ENCODE measurements around the gene AKT3.

Gene AKT3

DNA sequence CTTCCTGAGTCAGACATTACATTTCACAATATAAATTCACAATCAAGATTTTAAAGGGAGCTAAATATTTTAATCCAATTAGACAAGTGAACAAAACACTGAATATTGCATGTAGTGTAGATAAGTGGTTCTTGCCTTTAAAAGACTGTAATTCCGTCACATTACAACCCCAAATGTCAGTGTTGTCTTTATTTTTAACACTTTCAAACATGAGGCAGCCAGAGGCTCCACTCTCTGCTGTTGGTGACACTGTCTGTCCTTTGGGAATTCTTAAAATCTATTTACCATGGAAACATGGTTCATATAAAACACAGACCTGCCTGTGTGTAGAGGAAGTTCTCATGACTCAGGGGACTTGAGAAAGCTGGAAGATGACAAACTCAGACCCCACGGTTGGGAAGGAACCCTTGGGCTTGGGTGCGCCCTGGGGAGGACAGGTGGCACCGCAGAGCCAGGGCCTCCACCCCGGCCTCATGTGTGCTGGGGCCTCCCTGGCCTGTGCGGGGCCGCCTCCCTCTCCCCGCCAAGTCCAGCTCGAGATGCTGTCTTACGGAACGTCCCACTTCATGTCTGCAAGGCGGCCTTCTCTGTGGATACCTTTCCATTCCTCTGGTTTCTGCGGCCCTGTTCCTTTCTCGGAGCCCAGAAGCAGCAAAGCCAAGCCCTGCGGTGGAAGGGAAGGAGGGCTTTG lies 355.2 kb downstream of the AKT3 start:
- Histone ChIP-seq H3K36me3 (ENCODE audit: control insufficient read depth, insufficient read depth, low read length) (no peaks in the 10 kb centered on the region), H3K4me1 (ENCODE audit: control insufficient read depth, insufficient read depth, low read length) (no peaks in the 10 kb centered on the region), H3K4me3 (ENCODE audit: low read length) (no peak overlapping the region), H3K27me3 (ENCODE audit: control insufficient read depth, insufficient read depth, low read length) (no peaks in the 10 kb centered on the region), H3K9ac (ENCODE audit: low read length) (no peak overlapping the region), H3K9me3 (ENCODE audit: control insufficient read depth, low read length) (no peaks in the 10 kb centered on the region)

DNA sequence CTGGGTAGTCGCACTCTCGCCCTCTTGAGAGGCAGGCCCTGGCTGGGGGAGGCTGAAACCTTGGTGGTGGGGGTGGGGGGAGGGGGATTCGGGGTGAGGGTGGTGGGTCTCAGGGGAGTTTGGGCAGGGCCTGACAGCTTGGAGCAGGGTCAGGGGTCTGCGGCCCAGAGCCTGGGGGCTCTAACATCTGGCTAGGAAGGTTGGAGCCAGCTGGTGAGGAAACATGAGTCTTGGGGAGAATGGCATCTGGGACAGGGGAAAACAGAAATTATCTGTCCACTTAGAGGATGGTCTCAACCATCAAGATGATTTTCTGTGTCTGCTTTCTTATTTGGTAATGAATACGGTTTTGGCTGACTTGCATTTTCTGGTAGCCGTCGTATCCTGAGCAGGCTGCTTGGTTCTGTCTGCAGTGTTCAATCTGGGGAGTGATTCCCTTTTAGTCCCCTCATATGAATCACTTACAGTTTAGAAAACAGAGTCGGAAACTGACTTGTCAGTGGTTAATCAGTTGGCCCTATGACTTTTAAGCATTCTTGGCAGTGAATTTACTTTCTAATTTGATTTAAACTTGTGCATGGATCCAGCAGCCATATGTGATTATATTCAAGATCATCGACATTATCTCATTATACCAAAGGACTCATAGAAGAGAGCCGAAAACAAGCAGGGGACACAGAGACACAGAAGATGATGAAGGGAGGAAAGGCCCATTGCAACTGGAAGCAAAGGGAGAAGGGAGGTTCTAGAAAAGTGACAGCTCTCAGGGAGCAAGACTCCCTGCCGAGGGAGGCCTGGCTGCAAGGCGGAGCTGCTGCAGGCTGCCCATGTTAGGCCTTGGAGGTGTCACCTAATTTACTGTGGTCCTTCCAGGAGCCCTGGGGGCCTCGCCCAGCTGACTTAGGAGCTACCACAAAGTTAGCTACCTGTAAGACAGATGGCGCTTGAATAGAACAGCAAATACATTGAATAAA lies 356.6 kb downstream of the AKT3 start:
- H3K4me1 ChIP-seq (ENCODE audit: control insufficient read depth, insufficient read depth, low read length): no peaks in the 10 kb centered on the region
- H3K9me3 ChIP-seq (ENCODE audit: control insufficient read depth, low read length): no peaks in the 10 kb centered on the region
- no peaks in the 10 kb centered on the region for H3K36me3 ChIP-seq (ENCODE audit: control insufficient read depth, insufficient read depth, low read length)
- no peaks in the 10 kb centered on the region for H3K27me3 ChIP-seq (ENCODE audit: control insufficient read depth, insufficient read depth, low read length)
- no peak overlapping the region for H3K4me3 ChIP-seq (ENCODE audit: low read length)
- H3K9ac ChIP-seq (ENCODE audit: low read length): no peak overlapping the region

DNA sequence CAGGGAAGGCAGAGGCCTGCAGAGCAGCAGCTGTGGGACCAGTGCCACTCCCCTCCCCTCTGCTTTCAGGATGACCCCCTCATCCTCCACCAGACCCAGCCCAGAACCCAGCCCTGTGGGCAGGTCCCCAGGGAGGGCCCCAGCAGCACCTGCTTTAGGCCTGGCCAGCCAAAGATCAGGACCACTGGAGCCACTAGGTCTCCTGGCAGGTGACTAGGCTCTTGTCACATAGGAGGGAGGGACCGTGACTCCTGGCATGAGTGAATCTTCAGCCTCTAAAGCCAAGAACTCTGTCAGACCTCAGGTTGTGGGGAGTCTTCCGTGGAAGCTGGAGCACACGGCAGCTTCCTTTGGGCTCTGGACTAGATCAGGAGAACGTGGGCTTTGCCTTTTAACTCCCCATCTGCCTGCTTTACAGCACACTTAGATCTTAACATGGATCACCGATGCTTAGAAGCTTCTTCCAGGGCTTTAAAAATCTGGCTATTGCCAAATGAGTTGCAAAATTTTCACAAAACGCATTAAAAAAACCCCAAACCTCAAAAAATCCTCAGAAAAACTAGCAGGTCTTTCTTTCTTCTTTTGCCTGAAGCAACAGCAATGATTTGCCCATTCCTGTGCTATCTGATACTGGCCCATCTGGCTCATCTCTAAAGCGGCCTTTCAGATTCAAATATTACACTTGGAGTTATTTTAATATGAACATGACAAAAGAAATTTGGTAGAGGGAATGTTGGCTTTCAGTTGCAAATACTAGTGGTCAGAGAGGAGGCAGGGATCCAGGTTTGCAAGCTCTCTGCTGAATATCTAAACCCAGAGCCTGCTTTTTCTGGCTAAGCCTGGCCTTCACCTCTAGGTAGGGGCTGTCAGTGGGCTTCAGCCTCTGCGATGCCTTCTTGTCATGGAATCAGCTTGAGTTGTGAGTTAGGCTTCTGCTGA lies 359.0 kb downstream of the AKT3 start:
- Histone ChIP-seq H3K27me3 (ENCODE audit: control insufficient read depth, insufficient read depth, low read length) (no peaks in the 10 kb centered on the region), H3K9ac (ENCODE audit: low read length) (no peak overlapping the region)

DNA sequence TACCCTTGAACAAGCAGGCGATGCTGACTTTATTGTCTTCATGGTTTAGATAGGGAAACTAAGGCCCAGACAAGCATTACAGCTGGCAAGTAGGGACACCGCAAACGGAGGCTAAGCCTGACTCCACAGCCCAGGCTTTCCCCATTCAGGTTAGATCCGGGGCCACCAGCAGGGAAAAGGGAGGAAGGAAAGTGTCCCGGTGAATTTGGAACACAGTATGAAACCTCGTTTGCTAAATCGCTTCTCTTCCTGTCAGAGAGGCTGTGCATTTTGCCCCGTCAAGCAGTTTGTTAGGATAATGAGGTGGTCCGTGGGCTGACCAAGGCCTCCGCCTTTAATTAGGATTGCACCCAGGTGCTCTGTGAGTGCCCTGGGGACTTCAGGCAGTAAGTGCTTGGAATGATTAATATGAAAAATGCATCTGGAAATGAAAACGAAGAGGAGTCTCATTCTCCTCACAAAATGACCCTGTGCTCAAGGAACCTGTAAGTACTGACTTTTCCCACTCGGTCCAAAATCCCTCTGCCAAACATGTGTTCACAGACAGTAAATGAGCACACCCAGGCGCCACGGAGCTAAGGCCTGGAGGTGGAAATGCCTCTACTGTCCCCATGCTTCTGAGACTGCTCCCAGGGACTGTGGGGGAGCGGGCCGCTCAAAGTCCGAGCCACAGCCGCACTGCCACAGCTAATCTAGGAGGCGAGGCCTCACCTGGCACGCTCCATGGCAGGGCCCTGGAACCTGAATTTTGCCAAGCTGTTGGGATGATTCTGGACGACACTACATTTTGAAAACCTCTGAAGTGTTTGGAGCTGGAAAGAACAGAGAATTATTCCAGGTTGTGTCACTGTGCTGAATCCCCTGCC lies 360.1 kb downstream of the AKT3 start:
- no peaks in the 10 kb centered on the region for H3K9me3 ChIP-seq (ENCODE audit: control insufficient read depth, low read length)
- no peak overlapping the region for H3K4me3 ChIP-seq (ENCODE audit: low read length)
- H3K9ac ChIP-seq (ENCODE audit: low read length): no peak overlapping the region
- no peaks in the 10 kb centered on the region for H3K36me3 ChIP-seq (ENCODE audit: control insufficient read depth, insufficient read depth, low read length)
- H3K4me1 ChIP-seq (ENCODE audit: control insufficient read depth, insufficient read depth, low read length): no peaks in the 10 kb centered on the region
- H3K27me3 ChIP-seq (ENCODE audit: control insufficient read depth, insufficient read depth, low read length): no peaks in the 10 kb centered on the region

More for the DNA sequence above, 359.0 kb downstream of the AKT3 start:
- Histone ChIP-seq H3K4me3 (ENCODE audit: low read length) (no peak overlapping the region), H3K9me3 (ENCODE audit: control insufficient read depth, low read length) (no peaks in the 10 kb centered on the region), H3K4me1 (ENCODE audit: control insufficient read depth, insufficient read depth, low read length) (no peaks in the 10 kb centered on the region), H3K36me3 (ENCODE audit: control insufficient read depth, insufficient read depth, low read length) (no peaks in the 10 kb centered on the region)

DNA sequence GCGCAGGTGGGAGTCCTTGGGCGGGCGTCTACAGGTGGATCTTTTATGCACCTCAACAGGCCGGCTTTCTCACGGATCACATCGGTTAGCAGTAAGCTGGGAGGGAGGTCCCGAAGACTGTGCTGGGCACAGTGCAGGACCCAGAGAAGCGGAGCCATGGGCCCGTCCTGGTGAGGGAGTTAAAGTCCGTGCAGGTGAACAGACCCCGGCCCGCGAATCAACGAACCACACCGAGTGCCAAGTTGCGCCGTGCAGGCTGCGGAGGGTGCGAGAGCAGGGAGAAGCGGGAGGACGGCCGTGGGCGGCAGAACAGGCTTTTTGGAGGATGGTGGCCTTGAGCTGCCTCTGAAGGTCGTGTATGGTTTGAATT lies 360.9 kb downstream of the AKT3 start:
- Histone ChIP-seq H3K4me3 (ENCODE audit: low read length) (no peak overlapping the region), H3K9me3 (ENCODE audit: control insufficient read depth, low read length) (no peaks in the 10 kb centered on the region), H3K9ac (ENCODE audit: low read length) (no peak overlapping the region), H3K36me3 (ENCODE audit: control insufficient read depth, insufficient read depth, low read length) (no peaks in the 10 kb centered on the region), H3K4me1 (ENCODE audit: control insufficient read depth, insufficient read depth, low read length) (no peaks in the 10 kb centered on the region), H3K27me3 (ENCODE audit: control insufficient read depth, insufficient read depth, low read length) (no peaks in the 10 kb centered on the region)

DNA sequence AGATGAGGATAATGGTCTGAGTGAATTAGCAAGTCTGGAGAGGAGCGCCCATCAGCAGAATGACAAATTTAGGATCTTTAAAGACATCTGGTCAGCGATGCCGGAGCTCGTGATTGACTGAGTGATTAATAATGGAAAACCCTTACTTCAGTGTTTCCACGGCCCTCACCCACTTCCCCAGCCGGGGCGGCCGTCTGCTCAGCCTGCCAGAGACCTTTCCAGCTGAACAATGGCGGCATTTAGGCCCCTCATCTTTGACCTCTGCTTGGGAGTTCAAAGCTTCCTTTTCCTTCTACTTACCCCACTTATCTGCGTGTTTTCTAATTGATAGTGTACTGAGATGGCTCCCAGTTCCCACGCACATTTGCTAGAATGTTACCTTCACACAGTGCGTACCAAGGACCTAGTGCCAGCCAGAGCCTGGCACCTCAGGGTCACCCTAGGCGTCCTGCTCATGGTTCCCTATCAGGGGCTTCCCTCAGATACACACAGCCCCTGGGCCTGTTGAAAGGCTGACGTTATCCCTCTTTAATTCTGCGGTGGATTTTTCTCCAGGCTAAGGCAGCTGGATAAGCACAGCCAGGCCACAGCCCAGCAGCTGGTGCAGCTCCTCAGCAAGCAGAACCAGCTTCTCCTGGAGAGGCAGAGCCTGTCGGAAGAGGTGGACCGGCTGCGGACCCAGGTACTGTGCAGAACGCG lies 361.4 kb downstream of the AKT3 start:
- Histone ChIP-seq H3K27me3 (ENCODE audit: control insufficient read depth, insufficient read depth, low read length) (no peaks in the 10 kb centered on the region), H3K9me3 (ENCODE audit: control insufficient read depth, low read length) (no peaks in the 10 kb centered on the region), H3K4me3 (ENCODE audit: low read length) (no peak overlapping the region), H3K9ac (ENCODE audit: low read length) (no peak overlapping the region), H3K4me1 (ENCODE audit: control insufficient read depth, insufficient read depth, low read length) (no peaks in the 10 kb centered on the region), H3K36me3 (ENCODE audit: control insufficient read depth, insufficient read depth, low read length) (no peaks in the 10 kb centered on the region)

DNA sequence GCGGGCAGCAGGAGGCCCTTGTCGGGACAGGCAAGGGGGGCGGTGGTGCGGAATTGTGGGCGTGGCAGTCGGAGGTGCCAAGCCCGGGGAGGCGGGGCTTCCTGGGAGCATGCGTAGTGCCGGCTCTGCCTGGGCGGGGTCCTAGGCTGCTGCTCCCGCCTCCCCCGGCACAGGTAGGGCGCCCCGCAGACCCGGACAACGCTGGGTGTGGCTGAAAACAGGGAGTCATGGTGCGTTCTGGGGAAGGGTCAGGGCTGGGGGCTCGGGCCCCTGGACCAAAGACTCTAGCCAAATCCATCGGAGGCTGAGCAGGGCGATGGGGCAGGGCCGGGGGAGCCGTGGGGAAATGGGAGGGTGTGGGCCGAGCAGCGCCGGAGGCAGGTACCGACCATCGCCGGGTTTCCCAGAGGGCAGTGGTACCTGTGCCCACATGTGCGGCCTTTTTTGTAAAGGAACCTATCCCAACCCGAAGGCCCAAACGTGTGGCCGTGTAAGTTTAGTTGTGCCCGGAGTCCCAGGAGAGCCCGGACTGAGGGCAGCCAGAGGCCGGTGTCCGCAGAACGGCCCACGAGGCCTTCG lies 362.3 kb downstream of the AKT3 start:
- no peaks in the 10 kb centered on the region for H3K9me3 ChIP-seq (ENCODE audit: control insufficient read depth, low read length)
- H3K4me1 ChIP-seq (ENCODE audit: control insufficient read depth, insufficient read depth, low read length): no peaks in the 10 kb centered on the region
- no peaks in the 10 kb centered on the region for H3K27me3 ChIP-seq (ENCODE audit: control insufficient read depth, insufficient read depth, low read length)
- no peak overlapping the region for H3K9ac ChIP-seq (ENCODE audit: low read length)
- no peak overlapping the region for H3K4me3 ChIP-seq (ENCODE audit: low read length)
- no peaks in the 10 kb centered on the region for H3K36me3 ChIP-seq (ENCODE audit: control insufficient read depth, insufficient read depth, low read length)

DNA sequence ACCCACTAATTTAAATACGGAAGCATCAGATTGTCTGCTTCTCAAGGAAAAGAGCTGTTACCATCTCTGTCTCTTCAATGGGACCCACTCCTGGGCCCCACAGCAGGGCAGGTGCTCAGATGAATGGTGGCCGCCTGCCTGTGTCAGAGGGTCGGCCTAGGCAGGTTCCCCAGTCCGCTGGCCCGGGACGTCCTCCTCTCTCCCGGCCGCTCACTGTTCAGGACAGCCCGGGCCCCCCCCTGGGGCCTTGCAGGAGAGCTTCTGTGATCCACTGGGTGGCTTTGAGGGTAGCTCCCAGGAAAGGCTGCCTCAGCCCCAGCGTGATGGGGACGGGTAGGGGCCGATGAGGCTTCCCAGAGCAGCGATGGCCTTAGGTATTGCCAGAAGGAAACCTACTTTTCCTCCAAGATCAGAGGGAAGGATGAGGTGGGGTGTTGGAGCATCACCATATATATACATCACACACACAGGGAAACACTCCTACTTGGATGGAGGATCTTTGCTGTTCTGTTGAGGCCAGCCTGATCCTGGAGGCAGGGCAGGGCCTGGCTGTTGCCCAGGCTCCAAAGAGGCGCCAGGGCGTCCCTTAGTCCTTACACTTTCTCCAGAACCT lies 362.9 kb downstream of the AKT3 start:
- H3K9ac ChIP-seq (ENCODE audit: low read length): no peak overlapping the region
- no peak overlapping the region for H3K4me3 ChIP-seq (ENCODE audit: low read length)
- H3K36me3 ChIP-seq (ENCODE audit: control insufficient read depth, insufficient read depth, low read length): no peaks in the 10 kb centered on the region
- H3K9me3 ChIP-seq (ENCODE audit: control insufficient read depth, low read length): no peaks in the 10 kb centered on the region
- H3K4me1 ChIP-seq (ENCODE audit: control insufficient read depth, insufficient read depth, low read length): no peaks in the 10 kb centered on the region
- H3K27me3 ChIP-seq (ENCODE audit: control insufficient read depth, insufficient read depth, low read length): no peaks in the 10 kb centered on the region

- H3K4me1 ChIP-seq (ENCODE audit: control insufficient read depth, insufficient read depth, low read length): no peaks in the 10 kb centered on the region
- no peak overlapping the region for H3K9ac ChIP-seq (ENCODE audit: low read length)
- H3K4me3 ChIP-seq (ENCODE audit: low read length): no peak overlapping the region
- H3K27me3 ChIP-seq (ENCODE audit: control insufficient read depth, insufficient read depth, low read length): no peaks in the 10 kb centered on the region
- H3K9me3 ChIP-seq (ENCODE audit: control insufficient read depth, low read length): no peaks in the 10 kb centered on the region
- H3K36me3 ChIP-seq (ENCODE audit: control insufficient read depth, insufficient read depth, low read length): no peaks in the 10 kb centered on the region
Observed at GRCh38 chr1:243483952-243484351, 366.1 kb downstream of the AKT3 start.

DNA sequence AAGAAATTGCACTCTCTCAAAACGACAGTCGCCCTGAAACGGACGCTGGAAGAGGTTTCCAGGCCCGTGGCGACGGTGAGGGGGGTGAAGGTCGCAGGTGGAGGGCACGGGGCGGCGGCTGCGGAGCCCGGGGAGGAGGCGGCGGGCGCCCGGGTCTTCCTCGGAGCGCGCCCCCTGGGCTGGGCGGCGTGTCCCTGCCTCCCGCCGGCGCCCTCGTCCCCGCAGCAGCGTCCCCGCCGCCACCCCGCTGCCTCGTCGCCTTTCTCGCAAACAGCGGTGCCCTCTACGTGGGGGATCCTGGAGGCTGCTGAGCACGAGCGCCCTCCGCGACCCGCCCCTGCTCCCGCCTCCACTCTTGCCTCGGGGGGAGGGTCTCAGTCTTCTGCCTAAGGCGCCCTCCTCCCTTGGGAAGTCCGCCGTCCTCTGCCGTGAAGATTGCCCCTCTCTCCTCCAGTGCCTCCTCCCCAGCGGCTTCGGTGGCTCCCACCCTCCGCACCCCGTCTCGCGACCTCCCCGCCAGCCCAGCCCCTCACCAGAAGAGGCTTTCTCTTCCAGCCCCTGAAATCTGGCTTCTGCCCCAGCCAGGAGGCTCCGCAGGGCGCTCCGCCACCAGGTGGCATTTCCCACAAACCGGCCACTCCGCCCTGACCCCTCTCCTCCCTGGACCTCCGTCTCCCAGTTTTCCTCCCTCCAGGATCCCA lies 366.8 kb downstream of the AKT3 start:
- no peaks in the 10 kb centered on the region for H3K4me1 ChIP-seq (ENCODE audit: control insufficient read depth, insufficient read depth, low read length)
- H3K9ac ChIP-seq (ENCODE audit: low read length): no peak overlapping the region
- H3K9me3 ChIP-seq (ENCODE audit: control insufficient read depth, low read length): no peaks in the 10 kb centered on the region
- no peak overlapping the region for H3K4me3 ChIP-seq (ENCODE audit: low read length)
- no peaks in the 10 kb centered on the region for H3K27me3 ChIP-seq (ENCODE audit: control insufficient read depth, insufficient read depth, low read length)
- H3K36me3 ChIP-seq (ENCODE audit: control insufficient read depth, insufficient read depth, low read length): no peaks in the 10 kb centered on the region

Measured in mucosa of stomach (tissue), 1 donor.